ENCODE measurements around the gene GALNT2.
A peak's percentile ranks its signal among the peaks of the same experiment; 100 is the strongest.

GALNT2 gene

GRCh38 chr1:230153641-230154296 is 86.7 kb downstream of the GALNT2 start:
- no peak for DNase-seq (ENCODE audit: low spot score)
- peak overlapping the region; percentile 21 to 62 for H3K27ac ChIP-seq
- TF ChIP-seq CTCF (IDR thresholded peaks at IDR 0.05), result no peak
- H3K4me3 ChIP-seq, result no peak overlapping the region

GRCh38 chr1:230155021-230155420 is 88.0 kb downstream of the GALNT2 start:
- Histone ChIP-seq H3K27ac (no peak overlapping the region), H3K4me3 (no peak overlapping the region)
- no peak for TF ChIP-seq CTCF (IDR thresholded peaks at IDR 0.05)
- no peak for DNase-seq (ENCODE audit: low spot score)

GRCh38 chr1:230156068-230156467 is 89.0 kb downstream of the GALNT2 start:
- TF ChIP-seq CTCF (IDR thresholded peaks at IDR 0.05), result no peak
- Histone ChIP-seq H3K4me3 (no peak overlapping the region), H3K27ac (peak overlapping the region in 1 of 2 donors; percentile 8)
- DNase-seq (ENCODE audit: low spot score), result no peak

- no peak for TF ChIP-seq CTCF (IDR thresholded peaks at IDR 0.05)
- no peak overlapping the region for H3K27ac ChIP-seq
- no peak for DNase-seq (ENCODE audit: low spot score)
- H3K4me3 ChIP-seq, result no peak overlapping the region
Measured at GRCh38 chr1:230156536-230156935, 89.5 kb downstream of the GALNT2 start.

- TF ChIP-seq CTCF (IDR thresholded peaks at IDR 0.05), result no peak
- DNase-seq (ENCODE audit: low spot score), result no peak
- H3K4me3 ChIP-seq, result no peak overlapping the region
- peak overlapping the region; percentile 25 to 31 for H3K27ac ChIP-seq
Measured at GRCh38 chr1:230157420-230158390, 90.7 kb downstream of the GALNT2 start.

GRCh38 chr1:230158415-230159291 is 91.6 kb downstream of the GALNT2 start:
- H3K4me3 ChIP-seq, result no peak overlapping the region
- peak overlapping the region; percentile 25 to 31 for H3K27ac ChIP-seq
- no peak for DNase-seq (ENCODE audit: low spot score)
- TF ChIP-seq CTCF (IDR thresholded peaks at IDR 0.05), result no peak
